Stimulated activated CD4-positive, alpha-beta T cell treated with anti-CD3 and anti-CD28 coated beads, Interleukin-2, amount 100 ng/mL, for 48 hours (primary cell): ENCODE results near the gene MRNIP.
A peak's percentile ranks its signal among the peaks of the same experiment; 100 is the strongest.
"Not testable (repeated sequence)": the region's sequence is repeated elsewhere in the genome, so short reads cannot be mapped to it uniquely, and the experiment has no call there.

Experiments used
- DNase-seq, 2 donors: peaks; one replicate each; pipeline ENCODE4 v3.0.0-alpha.2; 2020

The MRNIP gene

DNA sequence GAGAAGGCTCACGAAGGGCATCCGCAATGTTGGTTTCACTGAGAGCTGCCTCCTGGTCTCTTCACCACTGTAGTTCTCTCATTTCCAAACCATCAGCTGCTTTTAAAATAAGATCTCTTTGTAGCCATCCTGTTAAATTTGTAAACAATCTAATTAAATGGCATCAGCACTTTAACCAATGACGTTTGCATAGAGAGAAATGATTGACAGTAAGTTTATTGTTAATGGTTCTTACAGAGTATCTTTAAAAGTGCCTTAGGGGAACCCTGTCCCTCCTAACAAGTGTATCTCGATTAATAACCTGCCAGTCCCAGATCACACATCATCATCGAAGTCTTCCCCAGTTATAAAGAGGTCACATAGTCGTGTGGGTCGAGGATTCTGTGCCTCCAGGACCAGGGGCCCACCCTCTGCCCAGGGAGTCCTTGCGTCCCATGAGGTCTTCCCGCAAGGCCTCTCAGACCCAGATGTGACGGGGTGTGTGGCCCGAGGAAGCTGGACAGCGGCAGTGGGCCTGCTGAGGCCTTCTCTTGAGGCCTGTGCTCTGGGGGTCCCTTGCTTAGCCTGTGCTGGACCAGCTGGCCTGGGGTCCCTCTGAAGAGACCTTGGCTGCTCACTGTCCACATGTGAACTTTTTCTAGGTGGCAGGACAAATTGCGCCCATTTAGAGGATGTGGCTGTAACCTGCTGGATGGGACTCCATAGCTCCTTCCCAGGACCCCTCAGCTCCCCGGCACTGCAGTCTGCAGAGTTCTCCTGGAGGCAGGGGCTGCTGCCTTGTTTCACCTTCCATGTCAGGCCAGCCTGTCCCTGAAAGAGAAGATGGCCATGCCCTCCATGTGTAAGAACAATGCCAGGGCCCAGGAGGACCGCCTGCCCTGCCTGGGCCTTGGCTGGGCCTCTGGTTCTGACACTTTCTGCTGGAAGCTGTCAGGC, 21.3 kb downstream of the MRNIP start:
- DNase-seq = no peak

DNA sequence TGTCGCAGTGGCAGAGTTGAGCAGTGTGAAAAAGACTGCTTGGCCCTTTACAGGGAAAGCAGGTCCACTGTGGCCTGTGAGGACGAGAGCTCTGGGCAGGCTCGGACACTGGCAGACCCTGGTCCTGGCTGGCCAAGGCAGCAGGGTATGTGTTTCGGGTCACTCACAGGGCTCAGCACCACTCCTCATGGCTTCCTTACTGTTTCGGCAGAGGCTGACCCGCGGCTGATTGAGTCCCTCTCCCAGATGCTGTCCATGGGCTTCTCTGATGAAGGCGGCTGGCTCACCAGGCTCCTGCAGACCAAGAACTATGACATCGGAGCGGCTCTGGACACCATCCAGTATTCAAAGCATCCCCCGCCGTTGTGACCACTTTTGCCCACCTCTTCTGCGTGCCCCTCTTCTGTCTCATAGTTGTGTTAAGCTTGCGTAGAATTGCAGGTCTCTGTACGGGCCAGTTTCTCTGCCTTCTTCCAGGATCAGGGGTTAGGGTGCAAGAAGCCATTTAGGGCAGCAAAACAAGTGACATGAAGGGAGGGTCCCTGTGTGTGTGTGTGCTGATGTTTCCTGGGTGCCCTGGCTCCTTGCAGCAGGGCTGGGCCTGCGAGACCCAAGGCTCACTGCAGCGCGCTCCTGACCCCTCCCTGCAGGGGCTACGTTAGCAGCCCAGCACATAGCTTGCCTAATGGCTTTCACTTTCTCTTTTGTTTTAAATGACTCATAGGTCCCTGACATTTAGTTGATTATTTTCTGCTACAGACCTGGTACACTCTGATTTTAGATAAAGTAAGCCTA, 22.2 kb downstream of the MRNIP start:
- peak in 1 of 2 donors; percentile 41 for DNase-seq

GRCh38 chr5:179834871-179835270, 23.7 kb downstream of the MRNIP start:
- not testable (repeated sequence) for DNase-seq

DNA sequence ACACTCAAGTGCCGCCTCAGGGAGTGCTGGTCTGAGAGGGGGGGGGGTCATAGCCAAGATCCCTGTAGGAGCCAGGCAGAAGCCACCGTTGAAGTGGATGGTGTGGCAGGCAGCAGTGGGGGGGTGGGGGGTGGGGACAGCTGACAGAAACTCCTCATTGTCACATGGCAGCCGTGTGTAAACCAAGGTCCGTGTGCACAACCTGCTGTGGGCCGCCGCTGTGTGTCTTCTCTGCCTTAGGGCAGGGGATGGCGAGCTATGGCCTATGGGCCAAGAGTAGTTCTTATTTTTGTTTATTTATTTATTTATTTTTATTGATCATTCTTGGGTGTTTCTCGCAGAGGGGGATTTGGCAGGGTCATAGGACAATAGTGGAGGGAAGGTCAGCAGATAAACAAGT, 24.5 kb downstream of the MRNIP start:
- no peak for DNase-seq

GRCh38 chr5:179833709-179834070, 24.9 kb downstream of the MRNIP start:
- no peak for DNase-seq

GRCh38 chr5:179833056-179833708, 25.4 kb downstream of the MRNIP start:
- no peak for DNase-seq

- no peak for DNase-seq
Observed at GRCh38 chr5:179832039-179832745, 26.4 kb downstream of the MRNIP start.

DNA sequence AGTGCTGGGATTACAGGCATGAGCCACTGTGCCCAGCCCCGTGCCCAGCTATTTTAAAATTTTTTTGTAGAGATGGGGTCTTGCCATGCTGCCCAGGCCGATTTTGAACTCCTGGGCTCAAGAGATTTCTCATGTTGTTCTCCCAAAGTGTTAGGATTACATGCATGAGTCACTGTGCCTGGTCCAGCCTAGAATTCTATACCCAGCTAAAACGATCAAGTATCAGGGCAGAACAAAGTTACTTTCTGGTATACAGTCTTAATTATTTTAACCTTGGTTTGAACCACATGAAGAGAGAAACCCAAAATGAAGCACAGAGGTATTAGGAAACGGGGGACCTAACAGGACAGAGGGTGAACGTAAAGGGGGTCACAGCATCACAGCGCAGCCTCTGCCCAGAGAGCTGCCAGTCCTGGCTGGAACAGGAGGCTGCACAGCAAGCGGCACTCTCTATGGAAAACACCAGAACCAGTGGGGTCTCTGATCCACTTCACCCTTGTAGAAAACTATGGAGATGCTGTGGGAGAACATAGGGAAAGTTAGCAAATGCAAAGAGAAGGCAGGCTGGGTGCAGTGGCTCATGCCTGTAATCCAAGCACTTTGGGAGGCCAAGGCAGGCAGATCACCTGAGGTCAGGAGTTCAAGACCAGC, 27.7 kb downstream of the MRNIP start:
- DNase-seq = no peak

- DNase-seq = no peak
Observed at GRCh38 chr5:179829732-179830435, 28.7 kb downstream of the MRNIP start.

- no peak for DNase-seq
Observed at GRCh38 chr5:179828756-179829421, 29.7 kb downstream of the MRNIP start.

DNA sequence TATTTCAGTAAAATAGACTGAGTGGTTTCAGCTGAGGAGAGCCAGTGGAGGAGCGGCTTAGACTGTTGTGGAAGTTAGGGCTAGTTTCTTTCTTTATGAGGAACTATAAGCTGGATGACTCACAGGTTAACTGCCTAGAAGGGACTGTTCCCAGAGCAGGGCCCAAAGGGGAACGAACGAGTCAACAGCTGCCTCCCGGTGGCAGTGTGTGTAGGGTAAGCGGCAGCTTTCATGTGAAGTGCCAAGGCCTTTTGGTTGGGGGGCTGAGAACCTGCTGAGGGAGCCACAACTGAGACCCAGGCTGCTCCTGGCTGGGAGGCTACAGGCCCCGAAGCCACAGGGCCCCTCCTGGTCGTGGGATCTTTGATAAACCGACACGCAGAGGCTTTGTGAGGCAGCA, 30.9 kb downstream of the MRNIP start:
- peak in 1 of 2 donors; percentile 51 for DNase-seq

- DNase-seq = no peak
Observed at GRCh38 chr5:179825655-179826182, 32.9 kb downstream of the MRNIP start.

- no peak for DNase-seq
Observed at GRCh38 chr5:179824745-179825112, 33.9 kb downstream of the MRNIP start.

GRCh38 chr5:179823937-179824744, 34.5 kb downstream of the MRNIP start:
- no peak for DNase-seq

GRCh38 chr5:179822444-179822990, 36.1 kb downstream of the MRNIP start:
- no peak for DNase-seq

DNA sequence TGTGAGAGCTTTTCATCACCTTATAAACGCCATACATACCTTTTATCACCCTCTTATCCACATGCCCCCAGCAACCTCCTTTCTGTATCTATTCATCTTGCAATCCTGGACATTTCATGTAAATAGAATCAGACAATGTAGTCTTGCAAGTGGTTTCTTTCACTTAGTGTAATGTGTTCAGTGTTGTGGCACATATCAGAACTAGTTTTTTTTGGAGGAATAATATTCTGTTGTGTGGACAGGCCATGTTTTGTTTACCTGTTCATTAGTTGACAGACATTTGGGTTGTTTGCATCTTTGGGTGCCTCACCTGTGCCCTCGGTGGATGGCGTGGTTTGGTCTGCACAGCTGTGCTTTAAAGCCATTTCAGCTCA, 36.6 kb downstream of the MRNIP start:
- no peak for DNase-seq

DNA sequence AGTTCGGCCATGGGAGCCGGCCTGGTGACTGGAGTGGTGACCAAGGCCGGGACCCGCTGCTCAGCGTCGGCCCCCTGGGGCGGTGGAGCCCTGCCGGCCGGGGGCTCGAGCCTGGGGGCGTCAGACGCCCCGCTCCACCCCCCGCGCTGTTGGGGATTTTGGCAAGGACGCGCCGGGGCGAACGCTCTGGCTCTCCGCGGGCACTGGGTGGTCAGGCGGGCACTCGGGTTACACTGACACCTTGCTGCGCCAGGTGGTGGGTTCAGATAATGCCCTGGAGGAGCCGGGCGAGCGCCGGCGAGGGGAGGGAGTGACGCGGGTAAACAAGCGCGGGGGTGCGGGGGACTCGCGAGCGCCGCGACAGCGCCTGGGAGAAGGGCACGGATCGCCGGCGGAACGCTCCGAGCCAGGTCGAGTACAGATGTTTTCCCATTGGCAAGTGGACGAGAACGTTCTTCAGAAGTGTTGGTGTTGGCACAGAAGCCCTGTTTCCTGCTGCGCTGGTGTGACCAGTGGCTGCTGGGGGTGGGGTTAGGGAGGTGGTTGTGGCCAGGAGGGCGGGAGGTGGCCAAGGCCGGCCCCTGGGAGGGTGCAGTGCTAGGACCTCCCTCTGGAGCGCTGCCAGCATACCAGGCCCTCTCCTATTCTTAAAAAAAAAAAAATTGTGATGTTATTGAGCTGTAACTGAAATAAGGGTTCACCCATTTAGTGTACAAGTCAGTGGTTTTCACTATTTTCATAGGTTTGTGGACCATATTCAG, 37.1 kb downstream of the MRNIP start:
- peak; percentile 78 to 80 for DNase-seq

GRCh38 chr5:179820483-179821297, 37.9 kb downstream of the MRNIP start, which contains the start of gene SQSTM1:
TSS of gene SQSTM1 (plus strand) at chr5:179820905. CDS start at chr5:179820937, 32 bp downstream.
- DNase-seq = peak; percentile 75 to 86
